ENCODE measurements around the gene KLK6.

DNA sequence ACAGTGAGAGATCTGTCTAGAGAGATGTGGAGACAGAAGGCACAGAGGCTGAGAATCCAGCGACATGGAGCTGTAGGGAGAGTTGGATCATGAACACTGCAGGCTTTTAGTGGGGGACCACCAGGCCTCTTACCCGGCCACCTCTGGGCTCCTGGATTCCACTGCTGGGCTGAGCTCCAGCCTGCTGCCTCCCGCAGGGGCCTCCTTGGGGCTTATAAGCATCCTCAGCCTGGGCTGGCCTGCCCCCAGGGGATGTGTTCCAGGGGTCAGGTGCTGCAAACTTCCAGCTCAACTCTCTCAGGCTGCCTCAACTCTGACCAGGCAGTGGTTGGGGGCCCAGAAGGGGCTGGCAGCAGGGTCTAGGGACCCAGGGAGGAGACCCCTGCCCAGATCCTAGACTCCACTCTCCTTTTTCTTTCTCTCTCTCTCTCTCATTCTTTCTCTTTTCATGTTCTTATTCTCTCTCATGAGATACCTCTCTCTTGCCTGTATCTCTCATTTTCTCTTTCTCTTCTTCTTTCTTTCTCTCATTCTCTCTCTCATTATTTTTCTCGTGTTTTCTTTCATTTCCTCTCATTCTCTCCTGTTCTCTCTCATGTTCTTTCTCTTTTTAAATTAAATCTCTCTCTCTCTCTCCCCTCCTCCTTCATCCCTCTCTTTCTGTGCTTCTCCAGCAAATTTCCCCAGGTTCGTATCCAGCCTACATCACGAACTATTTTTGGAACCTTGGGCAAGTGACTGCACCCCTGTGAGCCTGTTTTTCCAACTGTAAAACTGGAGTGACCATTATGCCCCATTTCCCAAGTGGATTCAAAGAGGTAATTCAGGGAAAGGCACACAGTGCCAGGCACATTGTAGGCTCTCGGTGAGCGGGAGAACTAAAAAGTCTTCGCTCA is 57.9 kb downstream of the KLK6 start, which contains the start of gene KLK4:
- no peak for TF ChIP-seq POLR2A (IDR thresholded peaks at IDR 0.05)
- TF ChIP-seq, protein P1, sequence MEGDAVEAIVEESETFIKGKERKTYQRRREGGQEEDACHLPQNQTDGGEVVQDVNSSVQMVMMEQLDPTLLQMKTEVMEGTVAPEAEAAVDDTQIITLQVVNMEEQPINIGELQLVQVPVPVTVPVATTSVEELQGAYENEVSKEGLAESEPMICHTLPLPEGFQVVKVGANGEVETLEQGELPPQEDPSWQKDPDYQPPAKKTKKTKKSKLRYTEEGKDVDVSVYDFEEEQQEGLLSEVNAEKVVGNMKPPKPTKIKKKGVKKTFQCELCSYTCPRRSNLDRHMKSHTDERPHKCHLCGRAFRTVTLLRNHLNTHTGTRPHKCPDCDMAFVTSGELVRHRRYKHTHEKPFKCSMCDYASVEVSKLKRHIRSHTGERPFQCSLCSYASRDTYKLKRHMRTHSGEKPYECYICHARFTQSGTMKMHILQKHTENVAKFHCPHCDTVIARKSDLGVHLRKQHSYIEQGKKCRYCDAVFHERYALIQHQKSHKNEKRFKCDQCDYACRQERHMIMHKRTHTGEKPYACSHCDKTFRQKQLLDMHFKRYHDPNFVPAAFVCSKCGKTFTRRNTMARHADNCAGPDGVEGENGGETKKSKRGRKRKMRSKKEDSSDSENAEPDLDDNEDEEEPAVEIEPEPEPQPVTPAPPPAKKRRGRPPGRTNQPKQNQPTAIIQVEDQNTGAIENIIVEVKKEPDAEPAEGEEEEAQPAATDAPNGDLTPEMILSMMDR (IDR thresholded peaks at IDR 0.05): no peak

All from testis (tissue), 2 donors.